Activated CD8-positive, alpha-beta memory T cell treated with anti-CD3 and anti-CD28 coated beads for 4 hours (primary cell): ENCODE results near the gene IL12RB1.
"Not testable (repeated sequence)": the region's sequence is repeated elsewhere in the genome, so short reads cannot be mapped to it uniquely, and the experiment has no call there.

Source experiments
- DNase-seq, 2 donors: peaks; one replicate each; pipeline ENCODE4 v3.0.0-alpha.2; 2020; ENCODE audit warnings: low read depth in 2 of 2

The IL12RB1 gene

DNA sequence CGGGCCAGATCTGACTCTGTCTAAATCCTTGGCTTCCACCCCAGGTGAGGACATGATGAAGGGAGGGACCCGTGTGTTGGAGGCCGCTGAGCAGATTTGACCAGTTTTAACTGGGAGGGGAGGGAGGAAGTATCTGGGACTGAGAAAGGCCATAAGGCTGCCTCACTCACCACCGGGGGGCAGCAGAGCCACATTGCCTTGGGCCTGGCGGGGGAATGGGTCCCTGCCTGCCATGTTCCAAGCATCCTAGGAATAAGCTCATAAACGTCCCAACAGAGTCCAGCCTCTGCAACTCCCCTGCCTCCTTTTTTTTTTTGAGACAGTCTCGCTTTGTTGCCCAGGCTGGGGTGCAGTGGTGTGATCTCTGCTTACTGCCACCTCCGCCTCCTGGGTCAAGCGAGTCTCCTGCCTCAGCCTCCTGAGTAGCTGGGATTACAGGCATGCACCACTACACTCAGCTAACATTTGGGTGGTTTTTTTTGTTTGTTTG, 26.3 kb upstream of the IL12RB1 start:
- peak; percentile 58 to 65 for DNase-seq

DNA sequence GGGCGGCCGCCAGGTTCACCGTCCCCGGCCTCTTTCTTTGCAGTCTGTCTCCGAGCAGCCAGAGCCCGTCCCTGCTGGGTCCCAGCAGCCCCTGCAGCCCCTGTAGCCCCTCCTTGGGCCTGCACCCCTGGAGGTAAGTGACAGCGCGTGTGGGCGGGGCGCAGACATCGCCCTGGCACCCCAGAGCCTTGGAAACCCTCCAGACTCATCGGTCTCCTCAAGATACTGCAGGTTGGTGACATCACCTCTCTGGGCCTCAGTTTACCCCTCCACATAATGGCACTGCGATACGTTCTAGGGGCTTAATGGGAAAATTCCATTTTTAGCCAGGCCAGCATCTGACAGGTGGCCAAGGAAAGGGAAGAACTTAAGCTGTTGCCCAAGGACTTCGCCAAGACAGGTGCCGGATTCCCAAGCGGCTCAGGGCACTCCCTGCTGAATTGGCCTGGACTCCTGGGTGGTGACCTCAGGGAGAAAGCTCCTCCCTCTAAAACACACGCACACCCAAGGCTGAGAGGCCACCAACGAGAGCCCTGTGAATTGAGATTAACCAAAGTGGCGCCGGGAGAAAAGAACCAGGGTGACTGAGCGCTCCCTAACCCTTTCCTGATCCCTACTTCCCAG, 24.0 kb upstream of the IL12RB1 start:
- no peak for DNase-seq

DNA sequence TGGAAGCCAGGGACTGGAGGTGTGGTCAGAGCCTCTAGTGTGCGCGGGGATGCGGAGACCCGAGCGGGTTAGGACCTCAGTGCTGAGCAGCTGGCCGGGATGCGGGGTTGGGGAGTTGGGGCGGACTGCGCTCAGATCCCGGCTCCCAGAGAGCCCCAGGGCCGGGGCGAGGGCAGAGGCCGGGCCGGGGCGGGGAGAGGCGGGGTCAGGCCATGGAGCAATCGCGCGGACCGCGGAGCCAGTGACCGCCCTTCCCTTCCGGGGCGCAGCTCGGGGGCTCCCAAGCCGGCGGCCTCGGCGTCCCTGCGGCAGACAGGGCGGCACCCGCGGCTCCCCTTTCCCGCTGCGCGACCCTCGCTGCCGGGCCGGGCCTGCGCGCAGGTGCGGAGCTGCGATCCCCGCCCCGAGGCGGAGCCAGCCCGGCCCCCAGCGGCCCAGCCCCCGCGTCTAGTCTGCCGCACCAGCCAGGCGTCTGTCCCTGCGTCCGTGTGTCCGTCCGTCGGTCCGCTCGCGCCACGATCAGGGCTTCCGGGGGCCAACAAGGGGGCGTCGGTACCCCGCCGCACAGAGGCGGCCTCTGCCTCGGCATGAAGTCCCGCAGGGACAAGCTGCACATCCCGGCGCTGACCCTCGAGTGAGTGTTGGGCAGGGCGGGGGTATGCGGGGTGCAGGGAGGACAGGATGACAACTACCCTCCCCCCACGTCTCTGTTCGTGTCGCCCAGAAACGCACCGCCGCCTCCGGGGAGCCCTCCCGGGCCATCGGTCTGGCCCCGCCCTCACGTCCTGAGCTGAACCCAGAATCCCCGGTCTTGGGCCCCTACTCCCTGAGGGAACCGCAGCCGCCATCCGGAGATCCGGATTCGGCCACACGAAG, 23.2 kb upstream of the IL12RB1 start:
- DNase-seq, result no peak

DNA sequence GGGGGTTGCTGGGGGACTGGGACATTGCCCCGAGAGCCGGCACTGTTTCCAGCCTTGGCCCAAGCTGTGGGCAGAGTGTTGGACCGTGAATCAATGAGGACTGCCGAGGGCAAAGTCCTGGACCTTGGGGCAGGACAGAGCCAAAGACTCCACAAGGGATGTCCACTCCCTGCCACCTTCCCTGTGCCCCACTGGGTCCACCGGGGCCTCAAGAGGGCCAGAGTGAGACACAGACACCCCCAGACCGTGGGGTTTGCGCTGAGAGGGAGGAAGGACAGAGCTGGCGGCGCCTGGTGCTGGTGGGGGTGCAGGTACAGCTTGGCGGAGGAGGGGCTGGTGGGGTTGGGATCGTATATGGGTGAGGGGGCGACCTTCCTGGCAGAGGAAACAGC, 22.6 kb upstream of the IL12RB1 start:
- no peak for DNase-seq

DNA sequence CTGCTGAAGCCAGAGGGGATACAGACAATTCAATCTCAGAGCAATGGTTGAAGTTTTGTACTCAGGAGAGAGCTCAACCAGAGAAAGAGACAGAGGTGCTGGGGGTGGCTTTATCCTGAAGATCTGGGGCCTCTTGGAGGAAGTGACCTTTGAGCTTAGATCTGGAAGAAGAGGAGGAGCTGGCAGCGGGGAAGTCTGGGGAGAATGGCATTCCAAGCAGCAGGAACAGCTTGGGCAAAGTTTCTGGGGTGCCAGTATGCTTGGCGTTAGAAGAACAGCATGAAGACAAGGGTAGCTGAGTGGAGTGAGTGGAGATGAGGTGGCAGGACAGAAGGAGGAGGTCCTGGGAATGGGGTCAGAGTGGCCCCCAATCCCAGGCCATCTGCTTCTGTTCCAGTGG, 22.2 kb upstream of the IL12RB1 start:
- DNase-seq, result no peak

DNA sequence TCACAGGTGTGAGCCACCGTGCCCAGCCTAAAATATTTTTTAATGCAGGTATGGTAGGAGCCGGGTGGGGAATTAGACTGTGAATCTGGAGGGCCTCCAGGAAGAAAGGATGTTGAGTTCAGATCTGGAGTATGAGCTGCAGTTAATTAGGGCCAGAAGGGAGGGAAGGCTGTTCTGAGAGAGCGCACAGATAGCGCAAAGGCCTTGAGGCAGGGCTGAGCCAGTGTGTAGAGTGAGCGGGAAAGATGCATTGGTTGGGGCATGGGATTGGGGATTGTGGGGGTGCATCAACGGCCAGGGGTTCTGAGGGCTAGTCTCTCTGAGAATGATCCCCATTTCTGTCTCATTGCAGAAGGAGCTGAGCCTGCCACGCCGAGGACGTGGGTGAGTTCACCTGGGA, 20.5 kb upstream of the IL12RB1 start:
- no peak for DNase-seq

DNA sequence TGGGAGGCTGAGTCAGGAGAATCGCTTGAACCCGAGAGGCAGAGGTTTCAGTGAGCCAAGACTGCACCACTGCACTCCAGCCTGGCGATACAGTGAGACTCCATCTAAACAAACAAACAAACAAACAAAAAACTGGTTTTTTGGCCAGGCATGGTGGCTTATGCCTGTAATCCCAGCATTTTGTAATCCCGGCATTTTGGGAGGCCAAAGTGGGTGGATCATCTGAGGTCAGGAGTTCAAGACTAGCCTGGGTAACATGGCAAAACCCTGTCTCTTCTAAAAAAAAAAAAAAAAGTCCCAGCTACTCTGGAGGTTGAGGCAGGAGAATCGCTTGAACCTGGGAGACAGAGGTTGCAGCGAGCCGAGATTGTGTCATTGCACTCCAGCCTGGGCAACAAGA, 18.5 kb upstream of the IL12RB1 start:
- not testable (repeated sequence) for DNase-seq

DNA sequence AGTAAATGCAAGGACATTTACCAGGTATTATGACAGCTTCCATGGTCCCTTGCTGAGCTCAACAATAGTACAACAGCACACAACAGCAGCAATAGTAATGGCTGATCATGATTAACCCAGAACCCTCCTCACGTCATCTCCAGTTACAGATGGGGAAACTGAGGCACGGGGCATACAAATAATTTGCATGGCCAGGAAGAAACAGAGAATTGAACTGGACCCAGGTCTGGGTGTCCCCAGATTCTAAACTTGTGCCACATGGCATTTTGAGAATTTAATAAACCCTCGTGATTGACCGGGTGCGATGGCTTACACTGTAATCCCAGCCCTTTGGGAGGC, 18.0 kb upstream of the IL12RB1 start:
- DNase-seq, result no peak

DNA sequence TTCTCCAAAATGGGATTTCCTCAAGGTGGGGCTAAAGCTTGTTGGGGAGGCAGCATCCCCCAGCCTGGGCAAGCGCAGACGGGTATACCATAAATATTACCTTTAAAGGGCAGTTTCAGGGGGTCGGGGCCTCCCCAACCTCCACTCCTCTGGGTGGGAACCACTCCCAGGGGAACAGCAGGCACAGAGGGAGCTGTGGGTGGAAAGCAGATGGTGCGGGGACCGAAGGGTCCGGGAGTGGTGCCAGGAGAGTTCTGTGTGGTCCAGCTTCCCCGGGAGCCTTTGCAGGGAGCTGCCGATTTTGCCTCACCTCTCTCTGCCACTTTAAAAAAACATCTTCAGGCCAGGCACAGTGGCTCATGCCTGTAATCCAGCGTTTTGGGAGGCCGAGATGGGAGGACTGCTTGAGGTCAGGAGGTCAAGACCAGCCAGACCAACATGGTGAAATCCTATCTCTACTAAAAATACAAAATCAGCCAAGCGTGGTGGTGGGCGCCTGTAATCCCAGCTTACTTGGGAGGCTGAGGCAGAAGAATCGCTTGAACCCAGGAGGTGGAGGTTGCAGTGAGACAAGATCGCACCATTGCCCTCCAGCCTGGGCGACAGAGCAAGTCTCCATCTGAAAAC, 16.3 kb upstream of the IL12RB1 start:
- DNase-seq, result no peak

DNA sequence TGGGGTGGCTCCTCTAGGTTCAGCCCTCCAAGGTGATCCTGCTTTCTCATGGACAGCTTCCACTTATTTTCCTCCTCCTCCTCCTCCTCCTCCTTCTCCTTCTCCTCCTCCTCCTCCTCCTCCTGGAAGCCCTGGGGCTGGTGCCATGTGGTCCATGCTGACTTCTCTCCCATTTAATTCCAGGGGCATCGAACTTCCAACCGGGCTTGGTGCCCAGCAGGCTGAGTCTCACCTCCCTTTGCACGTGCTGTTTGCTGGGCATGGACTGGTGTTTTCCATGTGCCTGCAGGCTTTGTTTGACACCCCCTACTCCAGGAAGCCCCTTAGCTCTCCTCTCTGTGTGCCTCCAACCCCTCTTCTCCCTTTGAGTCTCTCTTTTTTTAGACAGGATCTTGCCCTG, 14.5 kb upstream of the IL12RB1 start:
- no peak for DNase-seq

DNA sequence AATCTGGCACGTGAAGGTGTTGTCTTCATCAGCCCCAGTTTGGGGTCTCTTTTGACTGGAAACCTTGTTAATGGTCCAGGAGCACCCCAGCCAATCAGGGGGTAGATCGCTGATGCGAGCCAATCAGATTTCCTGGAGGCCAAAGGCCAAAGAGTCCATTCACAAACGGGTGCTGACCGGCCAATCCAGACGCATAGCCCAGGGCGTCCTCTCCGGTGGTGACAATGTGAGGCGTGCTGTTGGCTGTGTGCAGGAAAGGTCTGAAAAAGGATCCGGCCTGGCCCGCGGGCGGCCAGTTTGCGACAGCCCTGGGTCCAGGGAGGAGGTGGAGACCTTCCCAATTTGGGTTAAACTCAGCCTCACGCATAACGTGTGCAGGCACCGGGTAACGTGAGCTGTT, 14.0 kb upstream of the IL12RB1 start:
- no peak for DNase-seq

DNA sequence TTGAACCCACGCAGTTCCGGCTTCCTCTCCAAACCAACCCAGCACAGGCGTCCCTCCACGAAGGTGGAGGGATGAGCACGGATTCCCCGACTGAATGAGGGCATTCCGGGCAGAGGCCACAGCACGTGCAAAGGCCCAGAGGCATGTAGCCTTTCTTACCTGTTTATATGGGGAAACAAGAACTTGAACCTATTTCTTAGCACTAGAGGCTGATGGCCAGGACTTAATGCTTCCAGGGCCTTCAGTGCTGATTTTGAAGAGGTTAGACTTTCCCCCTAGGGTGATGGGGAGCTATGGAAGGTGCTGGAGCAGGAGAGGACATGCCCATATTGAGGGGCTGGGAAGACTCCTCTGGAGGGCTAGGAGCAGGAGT, 12.9 kb upstream of the IL12RB1 start:
- no peak for DNase-seq

DNA sequence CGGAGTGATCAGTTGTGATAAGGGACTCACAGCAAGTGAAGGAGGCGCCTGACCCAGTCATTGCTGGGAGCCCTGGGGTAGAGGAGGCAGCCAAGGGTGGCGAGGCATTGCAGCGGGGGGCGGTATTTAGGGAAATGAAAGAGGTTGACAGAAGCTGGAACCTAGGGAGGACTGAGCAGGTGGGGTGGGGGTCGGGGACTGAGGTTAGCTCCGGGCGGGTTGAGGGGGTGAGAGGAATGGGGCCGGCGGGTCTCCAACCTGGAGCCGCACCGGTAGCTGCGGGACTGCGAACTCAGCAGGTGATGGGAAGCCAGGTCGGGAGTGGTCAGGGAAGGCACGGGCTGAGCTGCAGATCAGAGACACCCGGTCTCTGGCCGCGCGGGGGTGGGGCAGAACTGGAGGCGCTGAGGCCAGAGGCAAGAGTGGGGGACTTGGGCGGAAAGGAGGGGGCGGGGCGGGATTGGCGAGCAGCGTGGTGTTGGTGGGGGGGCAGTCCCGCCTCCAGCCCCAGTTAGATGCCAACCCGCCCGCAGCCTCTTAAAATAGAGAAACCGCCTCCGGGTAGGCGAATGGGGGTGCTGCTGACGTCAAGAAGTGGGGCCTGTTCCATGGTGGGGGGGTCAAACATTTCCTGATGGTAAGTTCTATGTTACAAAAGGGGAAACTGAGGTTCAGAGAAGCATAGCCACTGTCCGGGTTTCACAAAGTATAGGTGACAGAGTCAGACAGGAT, 12.3 kb upstream of the IL12RB1 start:
- DNase-seq, result no peak

DNA sequence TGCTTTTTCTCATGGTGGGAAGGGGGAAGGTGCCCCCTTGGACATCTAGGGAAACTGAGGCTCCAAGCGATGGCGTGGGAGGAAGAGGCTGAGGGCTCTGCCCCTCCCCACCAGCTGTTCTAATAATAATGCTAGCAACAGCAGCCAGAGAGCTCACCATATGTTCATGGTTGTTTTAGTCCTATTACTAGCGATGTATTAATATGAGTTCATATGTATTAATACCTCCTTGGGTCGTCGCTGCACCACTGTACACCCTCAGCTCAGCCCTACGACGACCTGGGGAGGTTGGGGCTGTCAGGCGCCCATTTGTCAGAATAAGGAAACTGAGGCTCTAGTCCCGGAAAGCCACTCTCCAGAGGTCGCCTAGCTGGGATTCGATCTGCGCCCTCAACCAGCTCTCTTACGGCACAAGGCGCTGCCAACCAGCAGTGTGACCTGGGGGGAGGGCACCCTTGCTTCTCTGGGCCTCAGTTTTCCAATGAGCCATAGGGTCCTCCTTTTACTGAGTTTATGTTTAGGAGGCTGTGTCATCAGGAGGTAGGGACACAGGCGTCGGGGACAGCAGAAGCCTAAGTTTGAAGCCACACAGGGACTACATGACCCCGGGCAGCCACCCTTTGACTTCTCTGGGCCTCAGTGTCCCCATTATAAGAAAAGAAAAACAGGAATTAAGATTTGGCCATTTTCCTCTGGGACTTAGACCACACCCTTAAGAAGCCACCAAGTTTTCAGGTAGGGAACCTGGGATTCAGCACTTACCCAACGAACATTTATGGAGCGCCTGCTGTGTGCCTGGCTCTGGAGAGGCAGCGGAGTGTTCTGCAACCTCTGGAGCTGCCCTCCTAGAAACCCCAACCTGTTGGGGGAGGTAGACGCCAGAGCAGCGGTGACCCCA, 11.5 kb upstream of the IL12RB1 start:
- DNase-seq, result no peak

DNA sequence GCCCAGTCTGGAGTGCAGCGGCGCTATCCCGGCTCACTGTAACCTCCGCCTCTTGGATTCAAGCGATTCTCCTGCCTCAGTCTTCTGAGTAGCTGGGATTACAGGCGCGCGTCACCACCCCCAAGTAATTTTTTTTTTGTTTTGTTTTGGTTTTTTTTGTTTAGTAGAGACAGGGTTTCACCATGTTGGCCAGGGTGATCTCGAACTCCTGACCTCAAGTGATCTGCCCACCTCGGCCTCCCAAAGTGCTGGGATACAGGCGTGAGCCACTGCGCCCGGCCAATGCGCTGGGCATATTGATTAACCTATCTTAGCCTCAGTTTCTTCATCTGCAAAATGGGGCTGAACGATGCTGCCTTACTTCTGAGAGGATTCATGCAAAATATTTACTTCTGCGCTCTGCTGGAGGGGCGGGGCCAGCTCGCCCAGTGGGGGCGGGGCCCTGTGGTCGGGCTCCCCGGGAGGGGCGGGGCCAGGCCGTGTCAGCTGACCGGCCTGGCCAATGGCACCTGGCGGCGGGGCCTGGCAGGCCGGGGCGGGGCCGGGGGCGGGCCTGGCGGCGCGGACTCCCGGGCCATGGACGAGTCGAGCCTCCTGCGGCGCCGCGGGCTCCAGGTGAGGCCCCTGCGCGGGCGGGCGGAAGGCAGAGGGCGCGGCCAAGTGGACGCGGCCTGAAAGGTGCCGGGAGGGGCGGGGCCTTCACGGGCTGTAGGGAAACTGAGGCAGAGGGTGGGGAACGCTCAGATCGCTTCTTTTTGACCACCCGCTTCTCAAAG, 10.7 kb upstream of the IL12RB1 start, which contains the start of gene MAST3:
MAST3 (plus strand) TSS at position 562 of the 776 bp plus-strand sequence; CDS start at position 577, 15 bp downstream.
- peak; percentile 74 to 77 for DNase-seq

DNA sequence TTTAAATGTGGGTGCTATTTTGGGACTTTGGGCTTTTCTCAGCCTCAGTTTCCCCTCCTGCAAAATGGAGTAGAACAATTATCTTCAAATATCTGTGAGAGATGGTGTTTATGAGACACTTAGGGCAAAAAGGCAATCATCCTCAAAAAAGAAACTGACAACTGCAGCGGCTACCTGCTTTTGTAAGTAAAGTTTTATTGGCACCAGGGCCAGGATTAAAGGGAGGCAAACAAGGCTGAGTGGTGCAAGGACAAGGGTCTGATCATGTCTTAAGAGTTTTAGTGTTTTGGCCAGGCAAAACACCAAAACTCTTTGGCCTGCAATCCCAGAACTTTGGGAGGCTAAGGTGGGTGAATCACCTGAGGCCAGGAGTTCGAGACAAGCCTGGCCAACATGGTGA, 9.5 kb upstream of the IL12RB1 start:
- no peak for DNase-seq

DNA sequence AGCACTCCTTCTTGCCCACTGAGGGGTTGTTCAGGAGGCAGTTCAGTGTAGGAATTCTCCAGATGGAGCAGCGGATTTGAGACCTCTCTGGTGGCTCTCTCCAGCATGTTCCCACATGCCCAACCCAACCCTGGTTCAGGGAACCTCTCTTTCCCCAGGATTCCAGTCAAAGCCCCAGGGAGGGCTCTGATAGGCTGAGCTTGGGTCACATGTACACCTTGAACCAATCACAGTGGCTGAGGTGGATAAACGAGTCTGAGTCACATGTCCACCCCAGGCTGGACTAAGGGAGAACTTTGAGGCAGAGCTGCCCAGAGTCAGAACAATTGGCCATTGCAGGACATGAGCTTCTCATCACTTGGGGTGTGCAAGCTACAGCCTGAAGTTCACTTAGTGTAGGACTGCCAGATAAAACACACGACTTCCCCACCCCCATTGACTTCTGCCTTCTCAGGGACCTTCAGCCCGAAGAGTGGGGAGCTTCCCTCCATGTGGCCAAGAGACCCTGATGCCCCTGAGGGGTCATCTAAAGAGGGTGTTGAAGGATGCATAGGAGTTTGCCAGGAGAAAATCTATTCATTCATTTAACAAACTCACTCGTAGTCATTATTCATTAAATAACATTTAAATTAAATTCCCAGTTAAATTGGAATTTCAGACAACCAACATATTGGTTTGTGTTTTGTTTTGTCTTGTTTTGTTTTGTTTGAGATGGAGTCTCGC, 6.9 kb upstream of the IL12RB1 start:
- DNase-seq, result no peak

DNA sequence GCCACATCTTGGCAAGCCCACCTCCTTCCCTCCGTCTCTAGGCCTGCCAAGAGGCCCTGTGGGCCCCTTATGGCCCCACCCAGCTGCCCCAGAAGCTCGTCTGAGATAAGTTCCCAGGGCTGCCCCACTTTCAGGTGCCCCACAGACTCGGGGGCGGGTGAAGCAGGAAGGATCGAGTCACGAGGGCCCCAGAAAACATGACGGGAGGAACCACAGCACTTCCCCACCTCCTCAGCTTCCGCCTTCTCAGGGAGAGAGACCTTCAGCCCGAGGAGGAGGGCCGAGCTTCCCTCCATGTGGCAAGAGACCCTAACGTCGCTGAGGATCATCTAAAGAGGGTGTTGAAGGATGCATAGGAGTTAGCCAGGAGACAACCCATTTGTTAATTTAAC, 4.5 kb upstream of the IL12RB1 start:
- DNase-seq, result peak; percentile 71 to 85

DNA sequence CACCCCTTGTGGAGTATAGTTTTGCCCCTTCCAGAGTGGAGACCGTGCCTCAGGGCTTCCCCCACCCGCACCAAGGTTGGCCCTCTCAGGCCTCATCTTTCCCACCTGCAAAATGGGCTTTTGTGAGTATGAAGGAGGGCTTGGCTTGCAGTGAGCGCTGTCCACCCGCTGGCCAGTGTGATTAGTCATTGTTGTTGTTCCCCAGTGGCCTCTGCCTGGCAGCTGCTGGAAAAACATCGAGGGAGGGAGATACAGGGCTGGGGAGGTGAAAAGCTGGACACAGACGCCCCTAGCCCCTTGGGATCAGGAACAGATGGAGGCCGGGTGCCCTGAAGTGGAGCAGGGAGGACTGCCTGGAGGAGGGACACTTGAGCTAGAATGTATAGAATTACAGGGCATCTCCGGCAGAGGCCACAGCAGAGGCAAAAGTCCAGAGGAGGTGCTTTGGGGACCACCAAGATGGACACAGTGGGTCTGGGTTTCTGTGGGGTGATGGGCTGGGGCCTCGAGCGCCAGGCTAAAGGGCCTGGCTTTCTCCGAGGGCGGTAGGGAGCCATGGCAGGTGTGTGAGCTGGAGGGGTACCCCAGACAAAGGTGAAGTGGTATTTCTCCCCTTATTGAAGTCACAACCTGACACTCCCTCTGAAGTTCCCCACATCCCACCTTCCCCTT, 3.9 kb upstream of the IL12RB1 start:
- DNase-seq, result no peak
